IPS DF 4.7 (cell line): ENCODE results near the gene COPG2.
"Not testable (repeated sequence)": the region's sequence is repeated elsewhere in the genome, so short reads cannot be mapped to it uniquely, and the experiment has no call there.

Experiments used
- DNase-seq: peaks from one replicate; pipeline ENCODE4 v3.0.0-alpha.2; 2013; ENCODE audit warnings: low spot score; ENCODE audit errors: extremely low read depth

COPG2 gene

DNA sequence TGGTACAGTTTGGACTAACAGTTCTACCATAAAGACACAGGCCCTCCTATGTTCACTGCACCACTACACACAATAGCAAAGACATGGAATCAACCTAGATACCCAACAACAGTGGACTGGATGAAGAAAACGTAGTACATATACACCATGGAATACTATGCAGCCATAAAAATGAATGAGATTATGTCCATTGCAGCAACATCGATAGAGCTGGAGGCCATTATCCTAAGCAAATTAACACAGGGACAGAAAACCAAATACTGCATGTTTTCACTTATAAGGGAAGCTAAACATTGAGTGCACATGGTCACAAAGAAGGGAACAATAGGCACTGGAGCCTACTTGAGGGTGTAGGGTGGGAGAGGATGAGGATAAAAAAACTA, 101.7 kb downstream of the COPG2 start:
- DNase-seq = no peak

DNA sequence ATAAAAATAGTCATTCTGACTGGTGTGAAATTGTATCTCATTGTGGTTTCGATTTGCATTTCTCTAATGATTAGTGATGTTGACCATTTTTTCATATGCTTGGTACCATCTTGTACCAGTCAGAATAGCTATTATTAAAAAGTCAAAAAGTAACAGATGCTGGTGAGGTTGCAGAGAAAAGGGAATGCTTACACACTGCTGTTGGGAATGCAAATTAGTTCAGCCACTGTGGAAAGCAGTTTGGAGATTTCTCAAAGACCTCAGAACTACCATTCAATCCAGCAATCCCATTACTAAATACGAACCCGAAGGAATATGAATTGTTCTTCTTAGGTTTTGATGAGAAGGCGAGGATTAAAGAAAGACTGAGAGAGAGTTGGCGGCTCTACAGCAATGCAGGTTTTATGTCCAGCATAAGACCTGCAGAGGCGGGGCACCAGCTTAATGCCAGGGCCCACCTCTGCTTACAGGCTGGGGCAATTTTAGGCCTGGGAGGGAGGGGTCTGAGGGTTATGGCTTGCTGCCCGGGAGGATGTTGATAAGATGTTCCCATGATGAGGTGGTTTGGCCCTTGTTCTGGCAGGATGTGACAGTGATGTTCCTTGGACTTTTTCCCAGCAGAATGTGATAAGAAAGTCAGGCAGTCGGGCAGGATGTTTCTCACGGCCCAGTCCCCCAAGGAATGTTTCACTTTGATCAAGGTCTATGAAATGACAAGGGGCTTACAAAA, 102.2 kb downstream of the COPG2 start:
- DNase-seq = no peak

DNA sequence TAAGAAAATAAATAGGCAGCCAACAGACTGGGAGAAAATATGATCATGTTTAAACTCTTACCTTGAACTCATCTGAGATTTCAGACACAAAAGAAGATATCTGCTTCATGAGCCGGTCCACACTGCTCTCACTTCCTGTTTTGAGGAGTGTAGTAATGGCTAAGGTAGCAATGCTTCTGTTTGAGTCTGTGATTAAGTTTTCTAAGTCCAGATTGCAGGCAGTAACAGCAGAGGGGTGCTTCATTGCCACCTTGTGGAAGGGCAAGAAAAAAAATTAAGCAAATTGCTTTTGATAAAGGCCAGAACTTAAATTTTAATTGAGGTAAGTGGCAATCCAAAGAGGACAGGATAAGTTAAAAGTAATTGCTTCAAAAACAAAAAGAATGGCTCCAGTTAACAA, 107.6 kb downstream of the COPG2 start:
- DNase-seq = no peak

DNA sequence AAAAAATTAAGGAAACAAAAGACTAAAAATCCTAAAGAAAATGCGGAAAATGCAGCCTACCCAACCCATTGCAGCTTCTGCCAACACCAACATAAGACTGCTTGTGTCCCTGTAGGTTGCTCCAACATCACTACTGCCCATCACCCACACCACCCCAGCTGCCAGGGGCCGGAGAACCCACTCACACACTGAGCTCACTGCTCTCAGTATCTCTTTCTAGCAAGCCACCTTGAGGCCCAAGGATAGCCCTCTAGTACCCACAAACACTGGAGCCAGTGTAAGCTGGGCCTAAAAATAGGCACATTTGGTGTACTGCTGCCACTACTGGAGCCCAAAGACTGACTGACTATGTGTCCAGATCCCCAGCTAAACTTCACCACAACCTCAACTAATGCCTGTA, 109.4 kb downstream of the COPG2 start:
- no peak for DNase-seq

DNA sequence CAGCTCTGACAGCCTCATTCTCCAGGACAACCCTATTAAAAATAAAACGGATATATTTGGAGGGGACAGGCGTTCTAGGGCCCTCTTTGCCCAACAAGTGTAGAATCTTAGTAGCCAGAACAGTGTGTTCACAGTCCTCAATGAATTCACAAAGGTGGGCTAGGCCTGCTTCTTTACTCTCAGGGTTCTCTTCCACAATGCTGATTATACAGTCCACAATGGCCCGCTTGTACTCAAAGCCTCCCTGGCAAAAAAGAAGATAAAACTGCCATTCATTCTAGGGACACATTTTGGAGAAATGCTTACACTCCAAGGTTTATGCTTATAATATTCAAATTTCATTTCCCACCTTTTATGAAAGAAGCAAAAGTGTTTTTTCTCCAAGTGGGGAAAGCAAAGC, 114.1 kb downstream of the COPG2 start:
- no peak for DNase-seq

DNA sequence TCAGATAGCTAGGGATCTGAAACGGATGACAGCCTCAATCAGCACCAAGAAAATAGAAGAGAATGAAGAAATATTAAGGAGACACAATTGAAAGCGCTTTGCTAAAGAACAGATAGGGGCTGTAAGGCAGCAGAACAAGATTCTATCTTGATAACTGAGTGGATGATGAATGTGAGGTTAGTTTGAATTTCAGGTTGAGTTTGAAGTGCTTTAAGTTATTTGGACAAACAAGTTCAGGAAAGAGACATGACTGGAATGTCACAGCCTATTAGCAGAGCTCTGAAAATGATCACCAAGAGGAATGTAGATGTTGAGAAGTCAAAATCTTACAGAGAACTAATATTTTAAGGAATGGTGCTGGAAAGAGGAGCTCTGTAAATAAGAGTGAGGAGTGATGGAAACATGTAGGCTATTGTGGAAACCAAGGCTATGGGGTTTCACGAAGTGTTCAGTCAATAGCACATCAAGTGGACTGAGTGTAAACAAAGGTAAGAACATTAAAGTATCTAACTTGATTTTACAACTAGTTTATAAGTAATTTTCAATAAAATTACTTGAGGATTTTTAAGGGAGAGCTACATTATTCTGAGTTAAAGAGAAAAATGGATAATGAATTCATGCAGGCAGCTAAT, 115.0 kb downstream of the COPG2 start:
- DNase-seq = no peak

DNA sequence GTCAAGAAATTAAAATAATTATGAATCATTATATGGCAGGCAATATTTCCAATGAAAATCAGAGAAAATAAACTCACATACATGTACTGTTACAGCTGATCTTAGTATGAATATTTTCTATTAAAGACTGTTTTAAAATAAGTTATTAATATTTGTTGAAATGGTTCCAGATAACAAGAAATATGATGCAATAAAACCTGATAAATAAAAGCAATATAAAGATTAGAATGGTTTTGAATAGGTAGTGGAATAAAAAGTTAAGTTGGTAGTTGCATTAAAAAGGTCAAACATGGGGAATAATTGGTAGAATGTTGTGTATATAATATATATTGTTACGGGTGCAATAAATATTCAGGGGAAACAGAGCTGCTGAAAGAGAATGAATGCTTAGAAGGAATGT, 124.2 kb downstream of the COPG2 start:
- DNase-seq = no peak

DNA sequence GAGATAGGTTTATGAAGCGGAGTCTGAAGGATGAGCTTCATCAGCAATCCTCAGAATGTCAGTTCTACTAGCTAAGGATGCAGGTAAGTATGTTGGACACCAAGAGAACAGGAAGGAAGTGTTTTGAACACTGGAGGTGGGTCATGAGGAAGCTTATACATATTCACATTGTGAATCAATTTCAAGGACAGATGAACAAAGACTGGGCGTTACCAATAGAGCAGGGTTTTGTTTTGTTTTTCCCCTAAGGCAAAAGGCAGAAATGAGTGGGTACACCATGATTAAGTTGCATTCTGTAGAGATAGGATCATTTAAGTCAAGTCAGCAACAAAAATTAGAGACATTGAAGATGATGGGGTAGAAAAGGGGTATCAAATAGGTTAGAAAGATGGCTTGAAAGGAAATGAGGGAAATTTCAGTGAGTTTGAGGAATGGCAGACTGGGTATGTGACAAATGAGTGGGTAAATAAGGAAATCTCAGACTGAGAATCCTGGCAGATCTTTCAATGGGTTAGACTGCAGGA, 125.0 kb downstream of the COPG2 start:
- no peak for DNase-seq

DNA sequence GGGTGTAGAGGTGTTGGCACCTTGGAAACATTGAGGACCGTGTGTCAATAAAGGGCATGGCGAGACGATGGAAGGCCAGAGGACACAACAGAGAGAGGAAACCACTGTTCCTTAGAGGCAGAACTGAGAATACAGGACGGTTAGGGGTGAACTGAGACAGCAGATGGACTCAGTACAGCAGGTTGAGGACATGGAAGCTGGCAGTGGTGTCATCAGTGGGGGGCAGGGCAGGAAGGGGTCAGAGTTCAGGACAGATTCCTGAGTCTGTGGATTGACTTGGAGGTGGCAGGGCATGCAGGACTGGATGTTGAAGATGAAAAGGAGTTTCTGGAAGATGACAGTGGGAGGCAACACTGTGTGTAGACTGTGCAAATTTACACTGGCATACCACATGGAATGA, 126.3 kb downstream of the COPG2 start:
- not testable (repeated sequence) for DNase-seq

DNA sequence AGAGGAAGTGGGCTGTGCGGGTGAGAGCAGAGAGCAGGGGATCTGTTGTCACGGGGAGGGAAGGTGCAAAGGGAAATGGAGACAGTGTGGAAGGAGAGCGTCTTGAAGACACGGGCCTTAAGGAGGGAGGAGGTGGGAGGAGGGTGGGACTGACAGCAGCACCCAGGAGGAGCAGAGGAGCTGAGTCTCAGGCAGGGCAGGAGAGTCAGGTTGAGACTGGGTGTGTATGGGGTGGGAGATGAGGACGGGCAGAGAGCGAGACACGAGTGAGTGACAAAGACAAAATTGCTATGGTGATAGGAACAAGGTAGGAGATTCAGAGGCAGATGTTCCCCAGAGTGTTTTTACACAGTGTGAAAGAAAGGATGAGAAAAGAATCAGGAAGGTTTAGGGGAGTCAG, 127.3 kb downstream of the COPG2 start:
- not testable (repeated sequence) for DNase-seq

DNA sequence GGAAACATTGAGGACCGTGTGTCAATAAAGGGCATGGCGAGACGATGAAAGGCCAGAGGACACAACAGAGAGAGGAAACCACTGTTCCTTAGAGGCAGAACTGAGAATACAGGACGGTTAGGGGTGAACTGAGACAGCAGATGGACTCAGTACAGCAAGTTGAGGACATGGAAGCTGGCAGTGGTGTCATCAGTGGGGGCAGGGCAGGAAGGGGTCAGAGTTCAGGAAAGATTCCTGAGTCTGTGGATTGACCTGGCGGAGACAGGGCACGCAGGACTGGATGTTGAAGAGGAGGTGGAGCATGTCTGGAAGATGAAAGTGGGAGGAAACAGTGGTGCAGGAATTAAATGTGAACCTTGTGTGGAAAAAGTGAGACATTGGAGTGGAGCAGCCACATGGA, 130.7 kb downstream of the COPG2 start:
- not testable (repeated sequence) for DNase-seq

DNA sequence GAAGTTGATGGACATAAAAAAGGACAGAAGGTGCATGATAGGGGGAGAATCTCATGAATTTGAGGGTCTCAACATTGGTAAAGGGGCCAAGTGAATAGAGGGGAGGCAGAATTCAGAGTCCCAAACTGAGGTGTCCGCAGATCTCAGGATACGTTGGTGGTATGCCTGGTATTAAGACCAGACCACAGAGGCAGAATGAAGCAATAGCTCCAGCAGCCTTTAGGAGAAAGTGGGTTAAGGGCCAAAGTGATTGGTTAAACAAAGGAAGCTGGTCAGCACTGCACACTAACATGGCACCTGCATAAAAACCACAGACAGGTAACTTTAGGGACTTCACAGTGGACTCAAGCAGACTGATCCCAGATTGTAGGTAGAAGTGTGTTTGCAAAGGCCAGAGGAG, 139.1 kb downstream of the COPG2 start:
- no peak for DNase-seq

DNA sequence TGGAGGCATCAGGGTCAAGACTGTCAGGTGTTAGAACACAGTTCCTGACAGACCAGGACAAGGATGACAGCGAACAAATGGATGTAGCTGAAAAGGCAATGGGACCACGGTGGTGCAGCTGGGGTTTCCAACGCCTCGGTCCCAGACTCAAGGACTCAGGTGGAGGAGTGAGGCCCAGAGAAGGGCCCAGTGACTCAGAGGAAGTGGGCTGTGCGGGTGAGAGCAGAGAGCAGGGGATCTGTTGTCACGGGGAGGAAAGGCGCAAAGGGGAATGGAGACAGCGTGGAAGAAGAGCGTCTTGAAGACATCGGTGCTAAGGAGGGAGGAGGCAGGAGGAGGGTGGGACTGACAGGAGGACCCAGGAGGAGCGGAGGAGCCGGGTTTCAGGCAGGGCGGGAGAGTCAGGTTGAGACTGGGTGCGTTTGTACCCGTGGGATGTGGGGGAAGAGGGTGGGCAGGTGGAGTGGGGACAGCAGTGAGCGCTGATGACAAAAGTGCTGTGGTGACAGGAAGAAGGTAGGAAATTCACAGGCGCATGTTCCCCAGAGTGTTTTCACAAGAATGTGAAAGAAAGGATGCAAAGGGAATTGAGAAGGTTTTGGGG, 140.7 kb downstream of the COPG2 start:
- DNase-seq = not testable (repeated sequence)

DNA sequence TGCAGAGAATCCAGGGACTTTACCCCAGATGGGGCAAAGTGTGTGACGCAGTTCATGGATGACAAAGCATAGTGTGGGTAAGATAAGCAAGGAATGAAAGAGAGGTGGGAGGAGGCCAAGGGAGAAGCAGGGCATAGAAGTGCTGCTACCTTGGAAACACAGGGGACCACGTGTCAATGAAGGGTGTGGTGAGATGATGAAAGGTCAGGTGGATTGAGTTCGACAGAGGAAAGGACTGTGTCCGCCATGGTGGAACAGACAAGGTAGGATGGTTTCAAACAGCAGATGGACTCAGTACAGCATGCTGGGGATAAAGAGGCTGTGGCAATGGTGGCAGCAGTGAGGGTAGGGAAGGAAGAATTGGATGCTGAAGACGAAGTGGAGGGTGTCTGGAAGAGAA, 143.9 kb downstream of the COPG2 start:
- no peak for DNase-seq

DNA sequence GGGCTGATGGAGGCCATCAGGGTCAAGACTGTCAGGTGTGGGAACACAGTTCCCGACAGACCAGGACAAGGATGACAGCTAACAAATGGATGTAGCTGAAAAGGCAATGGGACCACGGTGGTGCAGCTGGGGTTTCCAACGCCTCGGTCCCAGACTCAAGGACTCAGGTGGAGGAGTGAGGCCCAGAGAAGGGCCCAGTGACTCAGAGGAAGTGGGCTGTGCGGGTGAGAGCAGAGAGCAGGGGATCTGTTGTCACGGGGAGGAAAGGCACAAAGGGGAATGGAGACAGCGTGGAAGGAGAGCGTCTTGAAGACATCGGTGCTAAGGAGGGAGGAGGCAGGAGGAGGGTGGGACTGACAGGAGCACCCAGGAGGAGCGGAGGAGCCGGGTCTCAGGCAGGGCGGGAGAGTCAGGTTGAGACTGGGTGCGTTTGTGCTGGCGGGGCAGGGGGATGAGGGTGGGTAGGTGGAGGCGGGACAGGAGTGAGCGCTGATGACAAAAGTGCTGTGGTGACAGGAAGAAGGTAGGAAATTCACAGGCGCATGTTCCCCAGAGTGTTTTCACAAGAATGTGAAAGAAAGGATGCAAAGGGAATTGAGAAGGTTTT, 144.9 kb downstream of the COPG2 start:
- DNase-seq = not testable (repeated sequence)

DNA sequence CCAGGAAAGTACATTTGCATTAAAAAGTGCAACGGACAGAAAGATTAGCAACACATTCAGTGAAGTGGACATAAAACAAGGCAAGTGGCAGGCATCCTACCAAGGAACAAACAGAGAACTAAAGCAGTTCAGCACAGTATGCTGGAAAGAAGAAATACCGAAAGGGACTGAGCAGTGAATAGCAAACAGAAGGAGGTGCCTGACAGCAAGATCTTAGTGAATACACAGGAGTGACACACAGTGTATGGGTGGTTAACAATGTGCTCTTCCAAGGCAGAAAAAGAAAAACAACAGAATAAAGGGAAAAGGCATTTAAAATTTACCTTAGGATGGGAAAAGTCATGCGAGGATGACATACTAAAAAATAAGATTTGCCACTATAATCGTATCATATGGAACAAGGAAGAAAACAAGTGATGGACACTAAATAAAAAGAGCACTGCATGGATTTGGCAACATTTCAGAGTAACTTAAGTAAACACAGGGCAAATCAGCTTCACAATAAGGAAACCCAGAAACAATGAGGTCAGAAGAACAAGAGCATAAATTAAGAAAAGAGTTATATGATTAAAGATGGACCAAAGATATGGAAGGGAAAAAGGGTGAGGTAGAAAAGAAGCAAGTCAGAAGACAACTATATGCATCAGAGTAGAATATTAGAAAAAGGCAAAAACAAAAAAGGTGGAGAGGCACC, 147.1 kb downstream of the COPG2 start:
- DNase-seq = no peak

DNA sequence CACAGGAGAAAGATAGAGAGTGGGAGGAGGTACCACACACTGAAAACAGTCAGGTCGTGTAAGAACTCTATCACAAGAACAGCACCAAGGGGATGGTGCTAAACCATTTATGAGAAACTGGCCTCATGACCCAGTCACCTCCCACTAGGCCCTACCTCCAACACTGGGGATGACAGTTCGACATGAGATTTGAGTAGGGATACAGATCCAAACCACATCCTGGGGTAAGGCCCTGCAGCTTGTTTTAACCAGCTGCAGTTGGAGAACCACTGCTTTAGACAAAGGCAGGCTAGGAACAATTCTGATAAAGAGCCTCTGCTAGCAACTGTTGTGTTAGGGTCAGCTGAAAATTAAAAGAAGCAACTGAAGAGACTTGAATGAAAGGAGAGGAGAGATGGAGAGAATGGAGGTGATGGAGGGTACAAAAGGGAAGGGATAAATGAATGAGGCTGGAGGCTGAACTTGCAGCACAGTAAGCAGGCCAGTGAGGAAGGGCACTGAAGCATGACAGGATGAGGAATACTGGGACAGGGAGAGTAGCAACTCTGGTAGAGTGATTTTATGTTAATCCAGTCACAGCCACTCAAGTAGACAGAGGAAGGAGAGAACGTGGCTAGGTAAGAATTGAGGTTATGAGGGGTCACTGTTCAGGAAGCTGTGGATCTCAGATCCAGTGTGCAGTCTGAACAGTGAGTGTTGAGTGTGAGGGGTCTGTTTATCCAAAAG, 153.1 kb downstream of the COPG2 start:
- DNase-seq = no peak

DNA sequence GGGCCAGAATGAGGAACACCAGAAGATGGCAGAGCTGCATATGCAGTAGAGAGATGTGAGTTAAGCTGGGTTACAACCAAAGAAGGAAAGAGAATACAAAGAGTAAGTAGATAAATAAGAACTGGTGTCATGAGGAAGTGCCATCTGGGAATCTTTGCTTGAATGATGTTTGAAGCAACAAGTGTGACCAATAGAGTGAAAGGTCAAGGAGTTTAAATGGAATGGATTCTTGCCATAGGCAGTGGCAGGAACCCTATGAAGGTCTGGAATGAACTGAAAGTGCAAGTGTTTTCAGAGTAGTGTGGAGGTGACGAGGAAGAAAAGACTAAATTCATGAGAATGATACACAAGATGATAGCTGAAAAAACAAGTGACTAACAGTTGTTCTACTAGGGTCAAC, 155.1 kb downstream of the COPG2 start:
- no peak for DNase-seq

DNA sequence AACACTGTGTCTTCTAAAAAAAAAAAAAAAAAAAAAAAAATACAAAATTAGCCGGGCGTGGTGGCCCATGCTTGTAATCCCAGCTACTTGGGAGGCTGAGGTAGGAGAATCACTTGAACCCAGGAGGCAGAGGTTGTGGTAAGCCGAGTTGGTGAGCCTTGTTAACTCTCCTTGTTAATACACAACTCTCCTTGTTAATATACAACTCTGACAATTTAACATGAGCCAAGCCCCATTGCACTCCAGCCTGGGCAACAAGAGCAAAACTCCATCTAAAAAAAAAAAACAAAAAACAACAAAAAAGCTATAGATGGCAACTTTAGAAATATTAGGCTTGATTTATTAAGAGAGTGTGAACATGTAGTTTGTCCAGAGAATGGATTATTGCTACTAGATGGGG, 156.5 kb downstream of the COPG2 start:
- not testable (repeated sequence) for DNase-seq

DNA sequence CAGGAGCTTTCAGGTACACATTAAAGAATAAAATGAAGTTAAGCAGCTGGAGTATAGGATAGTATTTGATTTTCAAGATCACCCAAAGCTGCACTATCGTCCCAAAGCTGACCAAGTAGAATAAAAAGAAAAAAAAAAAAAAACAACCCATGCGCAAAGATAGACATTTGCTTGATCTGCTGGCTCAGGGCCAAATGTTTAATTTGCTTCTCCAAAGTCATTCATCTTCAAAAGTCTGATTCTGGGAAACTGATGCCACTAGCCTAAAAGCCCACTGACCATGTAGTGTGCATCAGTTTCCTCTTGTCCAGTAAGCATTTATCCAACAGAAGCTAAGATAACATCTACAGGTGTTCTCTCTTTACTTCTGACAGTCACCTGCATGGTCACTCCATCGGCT, 162.2 kb downstream of the COPG2 start:
- no peak for DNase-seq

DNA sequence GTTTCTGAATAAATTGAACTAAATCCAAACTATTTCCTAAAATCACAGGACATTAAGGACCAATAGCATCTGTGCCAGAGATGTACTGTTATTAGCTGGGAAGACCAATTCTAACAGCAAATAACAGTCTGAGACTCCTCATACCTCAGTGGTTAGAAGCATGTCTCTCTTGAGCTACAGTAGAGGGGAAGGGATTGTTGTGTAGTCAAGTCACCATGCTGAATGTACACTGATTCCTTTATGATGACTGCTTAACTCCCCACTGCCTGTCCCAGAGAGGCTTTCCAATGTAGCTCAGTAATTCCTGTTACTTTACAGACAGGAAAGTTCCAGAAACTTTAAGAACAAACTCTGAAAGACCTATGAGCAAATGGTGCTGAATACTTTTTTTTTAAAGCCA, 162.8 kb downstream of the COPG2 start:
- no peak for DNase-seq
